Measurements from ENCODE around the gene GTF2I. TPM values are rescaled to one million over a fixed set of nuclear protein-coding genes. Genes with fewer than 3 reads are reported as not detected.

Gene GTF2I
- total RNA-seq (2021): 345 and 357 TPM in 2 replicates
- long read RNA-seq, full-length matches to known transcripts: 516 of 904 reads
- long read RNA-seq, partial matches to known transcripts: 244 of 904 reads
- long read RNA-seq, other reads (novel, unspliced or antisense): 144 of 904 reads

DNA sequence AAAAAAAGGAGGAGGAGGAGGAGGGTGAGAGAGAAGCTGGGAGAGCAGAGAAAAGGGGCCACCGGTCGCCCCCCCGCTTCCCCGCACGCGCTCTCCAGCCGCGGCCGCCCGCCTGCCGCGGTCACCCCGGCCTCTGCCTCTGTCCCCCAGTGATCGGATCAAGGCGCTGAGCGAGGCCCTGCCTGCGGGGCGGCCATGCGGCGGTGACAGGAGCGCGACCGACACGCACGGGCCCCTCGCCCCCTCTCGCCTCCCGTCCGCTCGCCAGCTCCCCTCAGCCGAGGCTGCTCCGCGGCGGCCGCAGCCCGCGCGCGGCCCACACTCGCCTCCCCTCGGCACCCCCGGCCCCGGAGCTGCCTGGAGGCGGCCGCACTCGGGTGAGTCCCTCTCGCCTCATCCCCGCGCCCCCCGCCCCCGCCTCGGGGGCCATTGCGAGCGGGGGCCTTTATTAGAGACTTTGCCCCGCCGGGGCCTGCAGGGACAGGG lies at the start of gene GTF2I:
TSS of gene GTF2I (plus strand) at position 27 of the 486 bp plus-strand sequence. CDS start 31,411 bp downstream, outside the sequence.
- peaks cover 12% of the 10 kb centered on the region for H3K23me2 ChIP-seq (ENCODE audit: insufficient read length, low read depth, low read length, poor library complexity, severe bottlenecking)
- no peaks in the 10 kb centered on the region for H3K9me3 ChIP-seq (ENCODE audit: control insufficient read depth, low read depth, low read length)
- peak within 1 kb of the TSS; percentile 69 for H3K9ac ChIP-seq (ENCODE audit: extremely low read depth, insufficient read length, low read length)
- H3K79me2 ChIP-seq (ENCODE audit: insufficient read depth, low read length): peaks cover 16% of the 10 kb centered on the region; the same call in 1 of the 2 replicates
- H3K27ac Mint-ChIP-seq: peak within 1 kb of the TSS; percentile 99 to 100 (median 99)
- H3K9me3 Mint-ChIP-seq: no peaks in the 10 kb centered on the region; a peak in 1 of 5 replicates
- H3K27me3 ChIP-seq (ENCODE audit: insufficient read depth, low read length): no peaks in the 10 kb centered on the region
- peak within 1 kb of the TSS; percentile 90 for H3K4me2 ChIP-seq (ENCODE audit: insufficient read depth, insufficient read length, low read length)
- peak within 1 kb of the TSS; percentile 86 for H3T11ph ChIP-seq (ENCODE audit: low read length)
- no peak for DNase-seq
- no peak within 1 kb of the TSS for H2AK5ac ChIP-seq (ENCODE audit: insufficient read length, low read length)
- H4K91ac ChIP-seq (ENCODE audit: insufficient read length, low read depth, low read length): no peak within 1 kb of the TSS
- H2AFZ ChIP-seq (ENCODE audit: low read length): no peak within 1 kb of the TSS
- H3K18ac ChIP-seq (ENCODE audit: insufficient read length, low read depth, low read length): peak within 1 kb of the TSS; percentile 74
- no peak within 1 kb of the TSS for H2BK20ac ChIP-seq (ENCODE audit: low read depth, low read length, poor library complexity, severe bottlenecking)
- H3K27ac ChIP-seq (ENCODE audit: insufficient read length, low read depth, low read length): peak within 1 kb of the TSS; percentile 95
- H3K14ac ChIP-seq (ENCODE audit: insufficient read depth, low read length): peak within 1 kb of the TSS; percentile 97
- no peak within 1 kb of the TSS; the same call in 1 of the 2 replicates for H3K4ac ChIP-seq (ENCODE audit: low read depth, low read length)
- no peaks in the 10 kb centered on the region for H3K79me1 ChIP-seq (ENCODE audit: insufficient read depth, low read depth, low read length, poor library complexity, severe bottlenecking)
- peak within 1 kb of the TSS; percentile 91 for H2BK120ac ChIP-seq (ENCODE audit: low read depth, low read length, poor library complexity, severe bottlenecking)
- peak within 1 kb of the TSS; percentile 36 for H2BK5ac ChIP-seq (ENCODE audit: insufficient read length, low read length)
- H2BK15ac ChIP-seq (ENCODE audit: low read depth, low read length): no peak within 1 kb of the TSS
- TF ChIP-seq, protein P1, sequence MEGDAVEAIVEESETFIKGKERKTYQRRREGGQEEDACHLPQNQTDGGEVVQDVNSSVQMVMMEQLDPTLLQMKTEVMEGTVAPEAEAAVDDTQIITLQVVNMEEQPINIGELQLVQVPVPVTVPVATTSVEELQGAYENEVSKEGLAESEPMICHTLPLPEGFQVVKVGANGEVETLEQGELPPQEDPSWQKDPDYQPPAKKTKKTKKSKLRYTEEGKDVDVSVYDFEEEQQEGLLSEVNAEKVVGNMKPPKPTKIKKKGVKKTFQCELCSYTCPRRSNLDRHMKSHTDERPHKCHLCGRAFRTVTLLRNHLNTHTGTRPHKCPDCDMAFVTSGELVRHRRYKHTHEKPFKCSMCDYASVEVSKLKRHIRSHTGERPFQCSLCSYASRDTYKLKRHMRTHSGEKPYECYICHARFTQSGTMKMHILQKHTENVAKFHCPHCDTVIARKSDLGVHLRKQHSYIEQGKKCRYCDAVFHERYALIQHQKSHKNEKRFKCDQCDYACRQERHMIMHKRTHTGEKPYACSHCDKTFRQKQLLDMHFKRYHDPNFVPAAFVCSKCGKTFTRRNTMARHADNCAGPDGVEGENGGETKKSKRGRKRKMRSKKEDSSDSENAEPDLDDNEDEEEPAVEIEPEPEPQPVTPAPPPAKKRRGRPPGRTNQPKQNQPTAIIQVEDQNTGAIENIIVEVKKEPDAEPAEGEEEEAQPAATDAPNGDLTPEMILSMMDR (conservative IDR thresholded peaks at IDR 0.05): no peak
- H3K23ac ChIP-seq (ENCODE audit: insufficient read length, low read depth, low read length): no peak within 1 kb of the TSS
- WGBS (ENCODE audit: extremely low coverage, insufficient read length, low lambda C conversion rate): no CpG with 5 or more reads among the region's 56 CpGs
- H4K8ac ChIP-seq (replicated peaks; ENCODE audit: insufficient read length, low read depth, low read length): no peak within 1 kb of the TSS
- no peaks in the 10 kb centered on the region for H4K20me1 ChIP-seq (ENCODE audit: control insufficient read depth, insufficient read depth, insufficient read length)
- H3K36me3 Mint-ChIP-seq (ENCODE audit: insufficient read depth in 1 of 3, low read depth in 3 of 3): peaks cover 8 to 28% (median 16%) of the 10 kb centered on the region in 3 experiments
- H3K56ac ChIP-seq (ENCODE audit: insufficient read length, low read depth, low read length): peak within 1 kb of the TSS; percentile 82
- no peaks in the 10 kb centered on the region for H3K27me3 Mint-ChIP-seq (ENCODE audit: low read depth)
- peaks cover 43 to 58% of the 10 kb centered on the region in 2 experiments for H3K4me1 Mint-ChIP-seq
- no peak within 1 kb of the TSS for H4K5ac ChIP-seq (ENCODE audit: insufficient read length, low read depth, low read length)
- H3K4me3 Mint-ChIP-seq: peak within 1 kb of the TSS; percentile 88 to 94
- peaks cover 4% of the 10 kb centered on the region; the same call in 1 of the 2 replicates for H3K4me1 ChIP-seq (ENCODE audit: insufficient read depth, low read length)
- H2BK12ac ChIP-seq (ENCODE audit: insufficient read length, low read depth, low read length): peak within 1 kb of the TSS; percentile 77

Data from H9 (cell line).